ENCODE measurements around the gene ZFP37.
"Not testable (repeated sequence)": the region's sequence is repeated elsewhere in the genome, so short reads cannot be mapped to it uniquely, and the experiment has no call there.

The ZFP37 gene

GRCh38 chr9:113056191-113057106 is at the start of gene ZFP37:
Gene ZFP37, minus strand, starts transcription at chr9:113056724. Its CDS starts 36 bp downstream, at chr9:113056688.
- peak; percentile 42 to 47 for DNase-seq (ENCODE audit: low read depth in 2 of 2)

DNA sequence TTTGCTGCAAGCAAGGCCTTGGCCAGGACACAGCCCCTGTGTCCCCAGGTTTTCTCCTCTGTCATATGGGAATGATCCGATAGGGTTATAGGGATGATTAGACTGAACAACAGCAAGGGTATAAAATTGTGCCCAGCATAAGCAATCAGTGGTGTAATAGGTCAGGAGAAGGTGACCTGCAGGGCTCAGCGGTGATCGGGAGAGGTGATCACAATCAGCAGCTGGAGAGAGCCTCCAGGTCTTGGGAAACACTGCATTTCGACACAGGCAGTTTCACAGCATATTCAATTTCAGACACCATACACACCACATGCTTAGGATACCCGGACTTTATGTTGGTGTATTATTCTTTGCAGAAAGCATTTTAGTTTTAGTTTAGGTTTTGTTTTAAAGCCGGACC is 48.8 kb upstream of the ZFP37 start:
- not testable (repeated sequence) for DNase-seq (ENCODE audit: low read depth in 2 of 2)

- no peak for DNase-seq (ENCODE audit: low read depth in 2 of 2)
Observed at GRCh38 chr9:113095561-113095960, 39.0 kb upstream of the ZFP37 start.

DNA sequence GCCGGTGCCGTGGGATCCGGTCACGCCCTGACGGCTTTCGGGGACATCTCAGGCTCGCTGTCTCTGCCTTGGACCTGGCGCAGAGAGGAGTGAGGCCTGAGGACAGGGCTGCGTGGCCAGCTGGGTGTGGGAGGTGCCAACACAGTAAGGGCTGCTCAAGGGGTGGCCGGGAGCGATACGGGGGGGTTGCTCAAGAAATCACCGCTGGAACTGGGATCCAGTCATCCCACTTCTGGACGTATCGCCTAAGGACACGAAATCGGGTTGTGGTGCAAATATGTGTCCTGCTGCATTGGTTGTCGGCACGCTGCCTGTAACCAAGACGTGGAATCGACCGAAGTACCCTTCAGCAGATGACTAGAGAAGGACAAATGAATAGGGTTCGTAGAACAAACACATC is 33.4 kb upstream of the ZFP37 start:
- DNase-seq (ENCODE audit: low read depth in 2 of 2), result not testable (repeated sequence)

- not testable (repeated sequence) for DNase-seq (ENCODE audit: low read depth in 2 of 2)
Observed at GRCh38 chr9:113089143-113089505, 32.6 kb upstream of the ZFP37 start.

GRCh38 chr9:113088456-113089142 is 32.1 kb upstream of the ZFP37 start:
- not testable (repeated sequence) for DNase-seq (ENCODE audit: low read depth in 2 of 2)

DNA sequence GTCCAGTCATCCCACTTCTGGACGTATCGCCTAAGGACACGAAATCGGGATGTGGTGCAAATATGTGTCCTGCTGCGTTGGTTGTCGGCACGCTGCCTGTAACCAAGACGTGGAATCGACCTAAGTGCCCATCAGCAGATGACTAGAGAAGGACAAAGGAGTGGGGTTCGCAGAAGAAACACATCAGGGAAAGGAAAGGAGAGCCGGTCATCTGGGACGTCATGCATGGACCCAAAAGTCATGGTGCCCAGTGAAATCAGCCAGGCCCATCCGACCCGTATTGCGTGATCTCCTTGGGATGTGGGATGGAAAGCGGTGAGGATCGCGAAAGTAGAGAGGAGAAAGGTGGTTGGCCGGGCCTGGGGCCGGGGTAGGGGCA is 6.4 kb upstream of the ZFP37 start:
- DNase-seq (ENCODE audit: low read depth in 2 of 2), result not testable (repeated sequence)

- not testable (repeated sequence) for DNase-seq (ENCODE audit: low read depth in 2 of 2)
Observed at GRCh38 chr9:113062256-113062931, 5.9 kb upstream of the ZFP37 start.

GRCh38 chr9:113061072-113061850 is 4.7 kb upstream of the ZFP37 start:
- not testable (repeated sequence) for DNase-seq (ENCODE audit: low read depth in 2 of 2)

GRCh38 chr9:113059581-113060284 is 3.2 kb upstream of the ZFP37 start:
- not testable (repeated sequence) for DNase-seq (ENCODE audit: low read depth in 2 of 2)

DNA sequence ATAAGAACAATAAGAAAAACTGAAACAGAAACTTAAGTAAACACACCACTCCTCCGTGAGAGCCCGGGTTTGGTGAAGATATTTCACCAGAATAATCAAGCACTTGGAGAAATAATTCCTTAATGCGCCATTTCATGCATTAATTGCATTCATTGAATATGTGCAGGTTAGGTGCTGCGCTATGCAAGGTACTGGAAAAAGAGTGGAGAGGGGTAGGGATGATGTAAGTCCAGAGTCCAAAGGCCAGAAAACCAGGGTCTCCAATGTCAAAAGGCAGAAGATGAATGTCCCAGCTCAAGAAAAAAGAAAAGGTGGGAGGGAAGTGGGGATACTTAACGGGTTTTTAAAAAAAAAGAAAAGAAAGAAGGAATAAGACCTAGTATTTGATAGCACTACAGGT is 669 bp upstream of the ZFP37 start:
- no peak for DNase-seq (ENCODE audit: low read depth in 2 of 2)

DNA sequence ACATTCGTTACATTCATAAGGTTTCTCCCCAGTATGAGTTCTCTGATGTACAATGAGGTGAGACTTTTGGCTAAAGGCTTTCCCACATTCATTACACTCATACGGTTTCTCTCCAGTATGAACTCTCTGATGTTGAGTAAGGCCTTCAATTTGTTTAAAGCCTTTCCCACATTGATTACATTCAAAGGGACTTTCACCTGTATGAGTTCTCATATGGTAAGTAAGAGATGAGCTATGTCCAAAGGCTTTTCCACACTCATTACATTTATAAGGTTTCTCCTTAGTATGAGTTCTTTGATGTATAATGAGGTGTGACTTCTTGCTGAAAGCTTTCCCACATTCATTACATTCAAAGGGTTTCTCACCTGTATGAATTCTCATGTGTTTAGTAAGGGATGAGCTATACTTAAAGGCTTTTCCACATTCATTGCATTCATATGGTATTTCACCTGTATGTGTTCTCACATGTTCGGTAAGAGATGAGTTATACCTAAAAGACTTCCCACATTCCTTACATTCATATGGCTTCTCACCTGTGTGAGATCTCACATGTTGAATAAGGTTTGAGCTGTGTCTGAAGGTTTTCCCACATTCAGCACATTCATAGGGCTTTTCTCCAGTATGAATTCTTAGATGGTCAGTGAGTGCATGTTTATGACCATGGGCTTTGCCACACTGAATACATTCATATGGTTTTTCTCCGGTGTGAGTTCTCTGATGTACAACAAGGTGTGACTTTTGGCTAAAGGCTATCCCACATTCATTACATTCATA is 13.5 kb downstream of the ZFP37 start:
- DNase-seq (ENCODE audit: low read depth in 2 of 2), result no peak

DNA sequence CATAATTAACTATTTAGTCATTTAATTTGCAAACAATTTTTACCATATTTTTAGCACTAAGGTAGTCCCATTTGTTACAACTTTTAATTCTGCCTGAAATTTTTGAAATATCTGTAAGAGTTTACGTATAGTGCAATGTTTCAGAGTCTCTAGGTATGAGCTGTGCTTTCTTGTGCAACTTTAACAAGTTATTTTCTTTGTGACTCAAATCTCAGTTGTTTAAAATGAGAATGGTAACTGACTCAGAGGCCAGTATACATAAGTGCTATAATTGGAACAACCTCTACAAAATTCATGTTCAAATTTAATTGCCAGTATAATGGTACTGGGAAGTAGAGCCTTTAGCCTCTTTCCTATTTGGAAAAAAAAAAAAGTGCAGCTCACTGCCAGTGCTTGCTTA is 30.3 kb downstream of the ZFP37 start:
- DNase-seq (ENCODE audit: low read depth in 2 of 2), result no peak

DNA sequence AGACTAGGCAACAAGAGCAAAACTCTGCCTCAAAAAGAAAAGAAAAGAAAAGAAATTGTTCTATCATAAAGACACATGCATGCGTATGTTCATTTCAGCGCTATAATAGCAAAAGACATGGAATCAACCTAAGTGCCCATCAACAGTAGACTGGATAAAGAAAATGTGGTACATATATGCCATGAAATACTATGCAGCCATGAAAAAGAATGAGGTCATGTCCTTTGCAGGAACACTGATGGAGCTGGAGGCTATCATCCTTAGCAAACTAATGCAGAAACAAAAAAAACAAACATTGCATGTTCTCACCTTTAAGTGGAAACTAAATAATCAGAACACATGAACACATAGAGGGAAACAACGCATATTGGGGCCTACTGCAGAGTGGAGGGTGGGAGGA is 38.3 kb downstream of the ZFP37 start:
- DNase-seq (ENCODE audit: low read depth in 2 of 2), result no peak

- no peak for DNase-seq (ENCODE audit: low read depth in 2 of 2)
Observed at GRCh38 chr9:113012492-113012891, 44.0 kb downstream of the ZFP37 start.

GRCh38 chr9:113011911-113012381 is 44.6 kb downstream of the ZFP37 start, which contains the start of gene ZNF883:
Gene ZNF883, minus strand, starts transcription at chr9:113012192.
- peak in 1 of 2 donors; percentile 1 for DNase-seq (ENCODE audit: low read depth in 2 of 2)

GRCh38 chr9:113005777-113006176 is 50.7 kb downstream of the ZFP37 start:
- no peak for DNase-seq (ENCODE audit: low read depth in 2 of 2)

DNA sequence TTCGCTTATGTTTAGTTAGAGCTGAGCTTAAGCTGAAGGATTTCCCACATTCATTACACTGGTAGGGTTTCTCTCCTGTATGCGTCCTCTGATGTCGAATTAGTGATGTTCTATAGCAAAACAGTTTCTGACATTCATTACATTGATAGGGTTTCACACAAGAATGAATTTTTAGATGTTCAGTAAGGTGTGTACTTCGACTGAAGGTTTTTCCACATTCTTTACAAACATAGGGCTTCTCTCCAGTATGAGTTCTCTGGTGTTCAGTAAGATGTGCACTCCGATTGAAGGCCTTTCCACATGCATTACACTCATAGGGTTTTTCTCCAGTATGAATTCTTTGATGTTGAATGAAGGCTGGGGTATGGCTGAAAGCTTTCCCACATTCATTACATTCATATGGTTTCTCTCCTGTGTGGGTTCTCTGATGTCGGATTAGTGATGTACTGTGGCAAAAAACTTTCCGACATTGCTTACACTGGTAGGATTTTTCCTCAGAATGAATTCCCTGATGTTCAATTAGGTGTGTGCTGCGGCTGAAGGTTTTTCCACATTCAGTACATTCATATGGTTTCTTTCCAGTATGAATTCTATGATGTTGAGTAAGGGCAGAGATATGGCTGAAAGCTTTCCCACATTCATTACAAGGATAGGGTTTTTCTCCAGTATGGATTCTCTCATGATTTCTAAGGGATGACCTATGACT is 59.1 kb downstream of the ZFP37 start:
- DNase-seq (ENCODE audit: low read depth in 2 of 2), result no peak
